Measurements from ENCODE around the gene ARPC5L.
A peak's percentile ranks its signal among the peaks of the same experiment; 100 is the strongest.
"Not testable (repeated sequence)": the region's sequence is repeated elsewhere in the genome, so short reads cannot be mapped to it uniquely, and the experiment has no call there.

The ARPC5L gene

DNA sequence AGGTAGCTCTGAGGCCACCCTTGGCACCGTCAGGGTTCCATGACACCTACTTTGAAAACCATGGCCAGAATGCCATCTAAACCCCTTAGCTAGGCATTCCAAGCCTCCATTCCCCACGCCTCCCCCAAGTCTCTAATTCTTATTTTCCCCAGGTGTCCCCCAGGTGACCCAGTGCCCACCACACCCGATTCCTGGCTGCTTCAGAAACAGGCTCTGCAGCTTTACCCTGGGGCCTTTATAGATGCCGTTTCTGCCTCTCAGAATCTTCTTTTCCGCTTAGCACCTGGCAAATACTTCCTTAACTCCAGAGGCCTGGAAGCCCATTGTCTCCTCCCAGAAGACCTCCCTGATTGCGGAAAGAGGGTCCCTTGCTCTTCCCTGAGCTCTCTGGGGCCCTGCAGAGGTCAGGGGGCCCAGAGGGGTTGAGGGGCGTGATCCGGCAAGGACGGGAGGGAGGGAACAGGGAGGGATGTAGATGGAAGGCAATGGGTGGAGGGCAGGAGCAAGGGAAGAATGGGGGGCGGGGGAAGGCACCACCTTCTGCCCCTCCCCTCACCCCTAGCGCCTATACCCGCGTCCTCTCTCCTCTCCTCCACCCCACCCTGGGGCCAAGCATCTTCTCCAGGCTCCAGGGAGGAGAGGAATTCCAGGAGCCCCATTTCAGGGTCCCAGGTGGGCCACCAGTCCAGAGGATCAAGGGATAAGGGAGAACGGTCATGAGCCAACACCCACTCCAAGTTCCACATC is 20.7 kb upstream of the ARPC5L start:
- no peak for DNase-seq (ENCODE audit: low spot score)

DNA sequence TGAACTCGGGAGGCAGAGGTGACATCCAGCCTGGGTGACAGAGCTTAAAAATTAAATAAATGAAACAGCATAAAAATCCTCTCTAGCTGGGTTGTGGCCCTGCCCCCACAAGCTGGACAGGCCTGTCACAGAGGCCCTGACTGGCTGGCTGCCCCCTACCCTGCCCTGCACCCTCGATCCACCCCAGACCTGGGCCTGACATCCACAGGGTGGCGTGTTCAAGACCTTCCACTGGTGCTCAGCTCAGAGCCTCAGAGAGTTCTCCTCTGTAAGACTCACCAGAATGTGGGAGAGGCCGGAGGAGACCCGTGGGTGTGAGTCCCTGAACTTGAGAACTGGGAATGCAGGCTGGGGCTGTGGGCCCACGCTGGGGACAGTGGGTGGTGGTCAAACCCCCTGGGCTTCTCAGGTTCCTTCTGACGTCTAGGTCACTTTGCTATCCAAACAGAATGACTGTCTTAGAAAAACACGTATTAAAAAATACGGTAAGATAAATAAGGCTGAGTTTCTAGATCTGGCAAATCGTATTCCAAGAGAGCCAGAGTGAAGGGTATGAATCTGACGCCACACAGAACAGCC is 18.4 kb upstream of the ARPC5L start:
- DNase-seq (ENCODE audit: low spot score): no peak

- no peak for DNase-seq (ENCODE audit: low spot score)
Observed at GRCh38 chr9:124844291-124844690, 17.6 kb upstream of the ARPC5L start.

GRCh38 chr9:124846467-124846866 is 15.5 kb upstream of the ARPC5L start:
- DNase-seq (ENCODE audit: low spot score): not testable (repeated sequence)

DNA sequence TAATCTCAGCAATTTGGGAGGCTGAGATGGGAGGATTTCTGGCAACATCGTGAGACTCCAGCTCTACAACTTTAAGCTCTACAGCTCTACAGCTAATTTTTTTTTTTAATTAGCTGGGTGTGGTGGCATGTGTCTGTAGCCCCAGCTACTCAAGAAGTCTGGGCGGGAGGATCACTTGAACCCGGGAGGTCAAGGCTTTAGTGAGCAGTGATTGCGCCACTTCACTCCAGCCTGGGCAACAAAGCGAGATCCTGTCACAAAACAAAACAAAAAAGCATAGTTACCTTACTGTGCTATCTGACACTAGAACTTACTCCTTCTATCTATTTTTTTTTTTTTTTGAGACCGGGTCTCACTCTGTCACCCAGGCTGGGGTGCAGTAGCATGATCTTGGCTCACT is 15.0 kb upstream of the ARPC5L start:
- no peak for DNase-seq (ENCODE audit: low spot score)

- no peak for DNase-seq (ENCODE audit: low spot score)
Observed at GRCh38 chr9:124849801-124850200, 12.1 kb upstream of the ARPC5L start.

- DNase-seq (ENCODE audit: low spot score): no peak
Observed at GRCh38 chr9:124852121-124852828, 9.7 kb upstream of the ARPC5L start.

- peak; percentile 71 for DNase-seq (ENCODE audit: low spot score)
Observed at GRCh38 chr9:124852829-124853531, 8.9 kb upstream of the ARPC5L start, which contains the start of gene WDR38. Gene WDR38 (plus strand): TSS chr9:124853460. CDS start chr9:124853532, 72 bp downstream.

GRCh38 chr9:124853605-124854143 is 8.3 kb upstream of the ARPC5L start:
- peak; percentile 31 for DNase-seq (ENCODE audit: low spot score)

DNA sequence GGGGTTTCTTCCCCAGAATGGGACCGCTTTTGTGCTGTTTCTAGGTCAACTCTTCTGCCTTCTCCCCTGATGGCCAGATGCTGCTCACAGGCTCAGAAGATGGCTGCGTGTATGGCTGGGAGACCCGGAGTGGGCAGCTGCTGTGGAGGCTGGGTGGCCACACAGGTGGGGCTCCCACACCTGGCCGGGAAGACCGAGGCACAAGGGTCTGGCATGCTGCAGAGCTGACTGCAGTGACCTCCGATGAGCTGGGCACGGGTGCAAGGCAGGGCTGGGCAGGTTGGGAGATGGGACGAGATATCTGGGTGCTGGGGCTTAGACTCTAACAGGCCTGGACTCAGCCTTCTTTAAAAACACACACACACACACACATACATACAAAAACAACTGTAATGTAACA is 7.8 kb upstream of the ARPC5L start:
- no peak for DNase-seq (ENCODE audit: low spot score)

GRCh38 chr9:124854822-124855221 is 7.1 kb upstream of the ARPC5L start:
- DNase-seq (ENCODE audit: low spot score): peak; percentile 33

DNA sequence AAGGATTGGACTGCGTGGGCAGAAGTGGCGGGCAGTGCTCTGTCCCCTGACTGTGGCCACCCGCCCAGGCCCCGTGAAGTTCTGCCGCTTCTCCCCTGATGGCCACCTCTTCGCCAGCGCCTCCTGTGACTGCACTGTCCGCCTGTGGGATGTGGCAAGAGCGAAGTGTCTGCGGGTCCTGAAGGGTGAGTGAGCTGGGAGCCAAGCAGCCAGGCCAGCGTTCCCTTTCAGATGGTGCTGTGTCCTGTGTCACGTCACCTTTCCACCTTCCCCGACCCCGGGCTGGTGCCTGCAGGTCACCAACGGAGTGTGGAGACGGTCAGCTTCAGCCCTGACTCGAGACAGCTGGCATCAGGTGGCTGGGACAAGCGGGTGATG is 6.4 kb upstream of the ARPC5L start:
- DNase-seq (ENCODE audit: low spot score): no peak

DNA sequence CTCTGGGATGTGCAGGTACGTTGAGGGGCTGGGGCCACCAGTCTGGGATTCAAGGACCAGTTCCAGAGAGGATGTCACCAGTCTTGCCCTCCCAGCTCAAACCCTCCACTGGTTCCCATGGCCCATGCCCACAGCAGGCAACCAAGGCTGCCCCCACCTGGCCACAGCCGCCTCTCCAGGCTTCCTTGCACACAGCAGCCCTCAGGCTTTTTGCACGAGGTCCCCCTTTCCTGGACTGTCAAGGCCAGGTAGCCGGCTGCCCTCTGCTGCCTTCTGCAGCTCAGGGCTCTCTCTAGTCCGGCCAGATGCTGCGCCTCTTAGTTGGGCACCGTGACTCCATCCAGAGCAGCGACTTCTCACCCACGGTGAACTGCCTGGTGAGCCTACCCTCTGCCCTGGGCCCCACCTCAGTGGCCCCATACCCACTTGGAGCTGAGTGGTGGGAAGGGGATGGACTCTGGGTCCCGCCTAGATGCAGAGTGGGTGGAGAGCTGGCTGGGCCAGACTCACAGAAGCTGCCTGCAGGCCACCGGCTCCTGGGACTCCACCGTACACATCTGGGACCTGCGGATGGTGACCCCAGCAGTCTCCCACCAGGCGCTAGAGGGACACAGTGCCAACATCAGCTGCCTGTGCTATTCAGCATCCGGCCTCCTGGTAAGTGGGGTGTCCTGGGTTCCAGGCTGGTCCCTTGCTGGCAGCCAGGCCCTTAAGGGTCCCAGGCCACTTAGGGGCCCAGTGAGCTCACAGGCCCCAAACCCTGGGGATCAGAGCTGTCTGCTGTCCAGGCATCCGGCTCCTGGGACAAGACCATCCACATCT is 5.8 kb upstream of the ARPC5L start:
- DNase-seq (ENCODE audit: low spot score): peak; percentile 78

DNA sequence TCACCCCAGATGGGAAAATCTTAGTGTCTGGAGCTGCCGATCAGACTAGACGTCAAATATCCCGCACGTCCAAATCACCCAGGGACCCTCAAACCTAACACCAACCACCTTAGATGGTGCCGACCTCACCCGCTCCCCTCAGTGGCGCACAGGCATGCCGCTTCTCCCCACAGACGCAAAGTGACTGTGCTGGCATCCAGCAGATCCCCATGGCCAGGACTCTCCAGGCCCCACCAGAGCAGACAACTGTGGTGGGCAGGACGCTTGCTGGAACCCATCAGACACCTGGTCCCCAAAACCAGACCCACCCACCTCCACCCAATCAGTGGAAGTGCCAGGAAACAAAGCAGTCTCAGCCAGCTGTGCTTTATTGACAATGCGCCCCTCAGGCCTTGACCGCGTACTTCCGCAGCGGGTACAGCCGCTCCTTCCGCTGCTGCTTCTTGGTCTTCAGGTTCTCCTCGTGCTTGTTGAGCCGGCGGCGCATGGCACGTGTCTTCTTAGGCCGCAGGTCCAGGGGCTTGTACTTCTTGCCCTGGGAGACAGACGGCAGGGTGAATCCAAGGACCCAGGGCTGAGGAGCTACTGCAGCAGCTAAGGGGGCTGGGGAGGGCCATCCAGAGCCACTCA is 4.3 kb upstream of the ARPC5L start:
- DNase-seq (ENCODE audit: low spot score): no peak

DNA sequence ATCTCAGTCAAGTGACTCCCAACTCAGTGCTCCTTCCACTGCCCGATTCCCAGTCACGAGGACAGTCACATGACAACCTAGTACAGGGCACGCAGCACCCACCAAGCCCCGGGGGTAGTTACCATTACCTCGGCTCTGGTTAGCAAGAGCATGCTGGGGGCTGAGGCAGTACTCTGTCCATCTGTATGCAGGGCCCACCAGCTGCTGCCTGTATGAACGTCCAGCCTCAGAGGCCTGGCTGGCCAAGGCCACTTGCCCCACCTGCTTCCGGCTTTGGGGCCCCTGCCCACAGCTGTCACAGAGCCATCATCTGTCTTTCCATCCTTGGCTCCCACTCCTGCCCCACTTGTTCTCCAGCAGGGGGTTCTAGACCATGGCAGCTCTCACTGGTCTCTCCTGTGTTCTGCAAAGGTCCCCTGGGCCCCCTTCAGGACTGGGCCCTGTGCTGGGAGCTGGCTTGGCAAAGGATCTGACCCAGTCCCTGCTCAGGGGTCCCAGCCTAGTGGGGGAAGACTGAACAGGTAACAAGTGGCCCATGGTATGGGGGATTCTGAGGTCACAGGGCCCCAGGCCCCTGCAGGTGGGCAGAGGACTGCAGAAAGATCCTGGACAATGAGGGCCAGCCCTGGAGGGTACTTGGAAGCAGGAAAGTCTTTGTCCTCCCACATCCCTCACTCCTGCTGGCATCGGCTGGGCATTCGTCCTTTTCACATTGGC is 3.4 kb upstream of the ARPC5L start:
- no peak for DNase-seq (ENCODE audit: low spot score)

DNA sequence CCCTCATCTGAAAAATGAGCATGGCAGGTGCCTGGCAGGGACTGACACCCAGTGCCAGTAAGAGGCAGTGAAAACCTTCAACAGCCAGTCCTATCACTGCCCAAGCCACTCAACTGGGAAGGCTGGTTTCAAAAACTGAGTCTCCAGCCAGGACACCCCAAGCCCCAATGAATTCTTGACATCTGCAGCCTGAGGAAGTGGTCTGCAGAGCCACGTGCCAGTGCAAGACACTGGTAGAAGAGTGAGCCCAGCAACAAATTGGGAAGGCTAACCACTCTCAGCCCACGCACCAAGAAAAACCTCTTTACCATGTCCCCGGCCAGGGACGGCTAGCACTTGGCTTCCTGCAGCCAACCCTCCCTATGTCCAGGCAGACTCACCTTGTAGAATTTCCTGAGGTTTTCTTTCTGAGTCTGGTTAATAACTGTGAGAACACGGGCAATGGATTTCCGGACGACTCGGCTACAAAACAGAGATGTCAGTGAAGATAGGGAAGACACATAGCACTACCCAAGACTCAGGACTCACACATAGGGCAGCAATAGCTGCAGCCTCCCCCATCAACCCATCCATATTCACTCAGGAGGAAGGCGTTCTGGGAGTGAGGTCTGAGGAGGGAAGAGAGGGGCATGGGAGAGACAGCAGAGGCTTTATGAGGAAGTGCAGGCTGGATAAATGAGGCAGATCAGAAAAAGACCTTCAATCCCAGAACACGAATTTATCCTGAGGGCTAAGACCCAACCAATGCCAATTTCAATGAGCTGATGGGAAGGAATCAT is 1.9 kb upstream of the ARPC5L start:
- DNase-seq (ENCODE audit: low spot score): no peak

GRCh38 chr9:124860582-124861341 is 1.2 kb upstream of the ARPC5L start:
- DNase-seq (ENCODE audit: low spot score): no peak

- no peak for DNase-seq (ENCODE audit: low spot score)
Observed at GRCh38 chr9:124863371-124863871, 1.5 kb downstream of the ARPC5L start.

Measured in cerebellar cortex (tissue), 1 donor.